ENCODE data around the gene PIGH. TPM values are rescaled to one million over a fixed set of nuclear protein-coding genes. Genes with fewer than 3 reads are reported as not detected.
A peak's percentile ranks its signal among the peaks of the same experiment; 100 is the strongest.

PIGH gene, protein sequence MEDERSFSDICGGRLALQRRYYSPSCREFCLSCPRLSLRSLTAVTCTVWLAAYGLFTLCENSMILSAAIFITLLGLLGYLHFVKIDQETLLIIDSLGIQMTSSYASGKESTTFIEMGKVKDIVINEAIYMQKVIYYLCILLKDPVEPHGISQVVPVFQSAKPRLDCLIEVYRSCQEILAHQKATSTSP
- polyA plus RNA-seq (2013, experiment 1 of 2): 9.3 TPM
- 9.9 TPM for polyA plus RNA-seq (2013, experiment 2 of 2)

DNA sequence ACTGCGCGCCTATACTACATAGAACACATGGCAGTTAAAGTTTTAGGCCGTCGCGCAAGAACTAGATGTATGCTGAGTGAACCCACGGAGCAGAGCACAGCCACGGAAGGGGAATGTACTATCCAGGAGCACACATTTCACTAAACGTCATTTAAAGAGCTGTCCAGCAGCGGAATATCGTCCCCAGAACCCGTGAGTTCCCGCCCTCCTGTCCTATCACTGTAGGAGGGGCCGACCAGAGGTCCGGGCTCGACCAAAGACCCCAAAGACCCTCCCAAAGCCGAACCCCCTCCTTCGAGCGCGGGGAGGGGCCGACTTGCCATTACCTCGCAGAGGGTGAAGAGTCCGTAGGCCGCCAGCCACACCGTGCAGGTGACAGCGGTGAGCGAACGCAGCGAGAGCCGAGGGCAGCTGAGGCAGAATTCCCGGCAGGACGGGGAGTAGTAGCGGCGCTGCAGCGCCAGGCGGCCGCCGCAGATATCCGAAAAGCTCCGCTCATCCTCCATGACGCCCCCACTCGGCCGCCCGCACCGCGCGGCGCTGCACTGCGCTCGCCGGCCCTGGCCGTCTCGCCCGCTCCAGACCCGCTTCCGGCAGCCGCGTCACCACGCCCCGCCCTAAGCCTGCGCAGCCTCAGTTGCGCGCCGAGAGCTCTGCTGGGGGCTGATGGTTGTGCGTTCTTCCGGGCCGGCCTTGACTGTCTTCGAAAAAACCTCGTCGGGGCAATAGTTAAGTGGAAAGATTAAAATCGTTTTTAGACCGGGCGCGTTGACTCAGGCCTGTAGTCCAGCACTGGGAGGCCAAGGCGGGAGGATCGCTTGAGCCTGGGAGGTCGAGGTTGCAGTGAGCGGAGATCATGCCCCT is at the start of gene PIGH:
TSS of gene PIGH (minus strand) at position 571 of the 864 bp plus-strand sequence. CDS start at position 506, 65 bp downstream.
- Histone ChIP-seq H2BK5ac (ENCODE audit: low read length) (no peak within 1 kb of the TSS), H2BK12ac (ENCODE audit: low read length) (no peak within 1 kb of the TSS), H3K18ac (ENCODE audit: low read length) (peak within 1 kb of the TSS; percentile 86), H3K4ac (ENCODE audit: low read length) (no peak within 1 kb of the TSS), H4K91ac (ENCODE audit: low read depth, low read length, poor library complexity) (no peak within 1 kb of the TSS), H3K4me1 (ENCODE audit: control insufficient read depth in 2 of 2, insufficient read depth in 1 of 2, low read depth in 1 of 2, low read length in 2 of 2) (no peaks in the 10 kb centered on the region), H3K27ac (replicated peaks; ENCODE audit: low read length) (no peak within 1 kb of the TSS), H3K79me1 (ENCODE audit: low read depth, low read length) (no peaks in the 10 kb centered on the region), H2AK5ac (ENCODE audit: low read depth, low read length) (no peak within 1 kb of the TSS), H3K14ac (ENCODE audit: low read length) (no peak within 1 kb of the TSS), H3K4me3 (ENCODE audit: low read length in 2 of 2) (peak within 1 kb of the TSS; percentile 77 to 95), H4K8ac (ENCODE audit: low read depth, low read length) (peak within 1 kb of the TSS; percentile 98), H3K27me3 (ENCODE audit: control insufficient read depth in 3 of 3, insufficient read depth in 3 of 3, low read depth in 1 of 3, low read length in 3 of 3) (no peaks in the 10 kb centered on the region), H2BK120ac (ENCODE audit: low read depth, low read length) (no peak within 1 kb of the TSS), H3K9ac (ENCODE audit: low read depth, low read length, poor library complexity) (peak within 1 kb of the TSS; percentile 57), H3K4me2 (ENCODE audit: insufficient read depth, low read length, poor library complexity, severe bottlenecking) (peak within 1 kb of the TSS; percentile 81), H2AFZ (ENCODE audit: low read length) (peak within 1 kb of the TSS; percentile 100), H3K9me3 (replicated peaks in 1 of 2; ENCODE audit: control insufficient read depth in 2 of 2, insufficient read depth in 1 of 2, low read depth in 1 of 2, low read length in 2 of 2) (no peaks in the 10 kb centered on the region), H3K36me3 (replicated peaks in 1 of 2; ENCODE audit: control insufficient read depth in 2 of 2, insufficient read depth in 2 of 2, low read length in 2 of 2) (no peaks in the 10 kb centered on the region), H3K23ac (ENCODE audit: low read depth, low read length, poor library complexity) (peak within 1 kb of the TSS; percentile 85), H2BK15ac (ENCODE audit: low read length) (peak within 1 kb of the TSS; percentile 34)
- peak; percentile 82 for DNase-seq (ENCODE audit: low spot score)
- WGBS, 2 donors (ENCODE audit: extremely low coverage in 2 of 2, insufficient read length in 2 of 2, insufficient replicate concordance in 1 of 2): no CpG with 5 or more reads among the region's 77 CpGs

DNA sequence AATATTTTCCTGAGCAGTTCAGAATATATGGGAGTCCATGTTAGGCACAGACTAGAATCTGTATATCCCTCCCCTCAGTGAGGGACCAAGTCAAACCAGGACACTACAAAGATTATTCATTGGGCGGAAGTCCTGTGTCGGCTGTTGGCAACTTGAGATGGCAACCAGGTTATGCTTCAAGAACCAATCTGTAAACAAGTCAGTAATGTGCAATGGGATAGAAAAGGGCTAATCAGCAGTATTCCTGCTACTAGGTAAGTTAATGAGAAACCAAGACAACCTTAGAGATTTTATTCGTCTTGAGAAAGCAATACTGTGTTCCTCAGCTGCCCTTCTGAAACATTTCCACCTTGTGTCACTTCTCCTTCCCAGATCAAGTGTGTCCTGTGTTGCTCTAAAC is 46.1 kb upstream of the PIGH start:
- Histone ChIP-seq H4K91ac (ENCODE audit: low read depth, low read length, poor library complexity) (no peak overlapping the region), H3K36me3 (replicated peaks in 1 of 2; ENCODE audit: control insufficient read depth in 2 of 2, insufficient read depth in 2 of 2, low read length in 2 of 2) (peaks cover 28 to 65% of the 10 kb centered on the region in 2 donors)
- WGBS, 2 donors (ENCODE audit: extremely low coverage in 2 of 2, insufficient read length in 2 of 2, insufficient replicate concordance in 1 of 2): no CpG with 5 or more reads among the region's 3 CpGs

DNA sequence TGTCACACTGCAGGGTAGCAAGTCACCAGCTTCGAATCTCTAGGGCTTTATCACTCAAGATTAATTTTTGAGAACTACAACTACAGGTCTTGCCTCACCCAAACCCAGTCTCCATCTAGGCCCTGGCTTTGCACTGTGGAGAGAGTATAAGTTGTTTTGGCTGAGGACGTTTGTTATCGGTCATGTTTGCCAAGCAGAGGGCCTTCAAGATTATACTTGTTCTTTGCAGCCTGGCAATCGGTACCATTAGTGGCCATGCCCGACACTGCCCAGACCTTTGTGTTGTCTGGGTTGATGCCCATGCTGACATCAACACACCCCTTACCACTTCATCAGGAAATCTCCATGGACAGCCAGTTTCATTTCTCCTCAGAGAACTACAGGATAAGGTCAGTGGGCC is 45.3 kb upstream of the PIGH start:
- Histone ChIP-seq H3K4me3 (ENCODE audit: low read length in 2 of 2) (no peak overlapping the region), H3K14ac (ENCODE audit: low read length) (no peak overlapping the region), H3K4ac (ENCODE audit: low read length) (no peak overlapping the region), H2BK5ac (ENCODE audit: low read length) (no peak overlapping the region), H2AFZ (ENCODE audit: low read length) (no peak overlapping the region), H2AK5ac (ENCODE audit: low read depth, low read length) (no peak overlapping the region), H3K4me1 (ENCODE audit: control insufficient read depth in 2 of 2, insufficient read depth in 1 of 2, low read depth in 1 of 2, low read length in 2 of 2) (no peaks in the 10 kb centered on the region), H3K36me3 (replicated peaks in 1 of 2; ENCODE audit: control insufficient read depth in 2 of 2, insufficient read depth in 2 of 2, low read length in 2 of 2) (peaks cover 24 to 58% of the 10 kb centered on the region in 2 donors), H3K27ac (replicated peaks; ENCODE audit: low read length) (no peak overlapping the region), H3K9ac (ENCODE audit: low read depth, low read length, poor library complexity) (no peak overlapping the region), H3K23ac (ENCODE audit: low read depth, low read length, poor library complexity) (no peak overlapping the region), H2BK120ac (ENCODE audit: low read depth, low read length) (no peak overlapping the region), H2BK15ac (ENCODE audit: low read length) (no peak overlapping the region), H3K27me3 (ENCODE audit: control insufficient read depth in 3 of 3, insufficient read depth in 3 of 3, low read depth in 1 of 3, low read length in 3 of 3) (no peaks in the 10 kb centered on the region), H3K4me2 (ENCODE audit: insufficient read depth, low read length, poor library complexity, severe bottlenecking) (no peak overlapping the region), H3K9me3 (replicated peaks in 1 of 2; ENCODE audit: control insufficient read depth in 2 of 2, insufficient read depth in 1 of 2, low read depth in 1 of 2, low read length in 2 of 2) (no peaks in the 10 kb centered on the region), H4K91ac (ENCODE audit: low read depth, low read length, poor library complexity) (no peak overlapping the region), H2BK12ac (ENCODE audit: low read length) (no peak overlapping the region), H3K79me1 (ENCODE audit: low read depth, low read length) (no peaks in the 10 kb centered on the region), H3K18ac (ENCODE audit: low read length) (no peak overlapping the region), H4K8ac (ENCODE audit: low read depth, low read length) (no peak overlapping the region)
- no peak for DNase-seq (ENCODE audit: low spot score)
- no CpG with 5 or more reads among the region's 5 CpGs for WGBS, 2 donors (ENCODE audit: extremely low coverage in 2 of 2, insufficient read length in 2 of 2, insufficient replicate concordance in 1 of 2)

More for the DNA sequence above, 46.1 kb upstream of the PIGH start:
- Histone ChIP-seq H3K27ac (replicated peaks; ENCODE audit: low read length) (no peak overlapping the region), H2AFZ (ENCODE audit: low read length) (no peak overlapping the region), H3K14ac (ENCODE audit: low read length) (no peak overlapping the region), H3K18ac (ENCODE audit: low read length) (no peak overlapping the region), H3K9me3 (replicated peaks in 1 of 2; ENCODE audit: control insufficient read depth in 2 of 2, insufficient read depth in 1 of 2, low read depth in 1 of 2, low read length in 2 of 2) (no peaks in the 10 kb centered on the region), H2BK12ac (ENCODE audit: low read length) (no peak overlapping the region), H3K27me3 (ENCODE audit: control insufficient read depth in 3 of 3, insufficient read depth in 3 of 3, low read depth in 1 of 3, low read length in 3 of 3) (no peaks in the 10 kb centered on the region), H2BK120ac (ENCODE audit: low read depth, low read length) (no peak overlapping the region), H2BK5ac (ENCODE audit: low read length) (no peak overlapping the region), H3K9ac (ENCODE audit: low read depth, low read length, poor library complexity) (no peak overlapping the region), H3K79me1 (ENCODE audit: low read depth, low read length) (no peaks in the 10 kb centered on the region), H3K4me3 (ENCODE audit: low read length in 2 of 2) (no peak overlapping the region), H3K4ac (ENCODE audit: low read length) (no peak overlapping the region), H3K4me1 (ENCODE audit: control insufficient read depth in 2 of 2, insufficient read depth in 1 of 2, low read depth in 1 of 2, low read length in 2 of 2) (no peaks in the 10 kb centered on the region), H3K4me2 (ENCODE audit: insufficient read depth, low read length, poor library complexity, severe bottlenecking) (no peak overlapping the region), H4K8ac (ENCODE audit: low read depth, low read length) (no peak overlapping the region), H3K23ac (ENCODE audit: low read depth, low read length, poor library complexity) (no peak overlapping the region), H2AK5ac (ENCODE audit: low read depth, low read length) (no peak overlapping the region), H2BK15ac (ENCODE audit: low read length) (no peak overlapping the region)
- DNase-seq (ENCODE audit: low spot score): no peak

DNA sequence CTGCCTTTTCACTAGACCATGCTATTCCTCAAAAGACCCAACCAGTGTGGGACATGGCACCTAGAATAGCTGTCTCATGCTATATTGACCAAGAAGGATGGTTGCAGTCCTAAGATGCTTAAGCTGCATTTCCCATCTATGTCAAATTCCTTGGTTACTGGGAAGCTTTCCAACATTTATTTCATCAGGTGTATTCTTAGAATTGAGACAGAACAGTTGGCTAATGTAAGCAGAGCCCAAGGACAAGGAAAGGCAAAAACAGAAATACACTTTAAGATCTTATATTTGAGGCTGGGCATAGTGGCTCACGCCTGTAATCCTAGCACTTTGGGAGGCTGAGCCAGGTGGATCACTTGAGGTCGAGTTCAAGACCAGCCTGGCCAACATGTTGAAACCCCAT is 44.4 kb upstream of the PIGH start:
- no CpG with 5 or more reads among the region's 2 CpGs for WGBS, 2 donors (ENCODE audit: extremely low coverage in 2 of 2, insufficient read length in 2 of 2, insufficient replicate concordance in 1 of 2)
- no peak overlapping the region for H3K4me3 ChIP-seq (ENCODE audit: low read length in 2 of 2)
- no peak overlapping the region for H2BK120ac ChIP-seq (ENCODE audit: low read depth, low read length)
- H3K4me1 ChIP-seq (ENCODE audit: control insufficient read depth in 2 of 2, insufficient read depth in 1 of 2, low read depth in 1 of 2, low read length in 2 of 2): no peaks in the 10 kb centered on the region
- no peak overlapping the region for H3K4me2 ChIP-seq (ENCODE audit: insufficient read depth, low read length, poor library complexity, severe bottlenecking)
- no peak overlapping the region for H2BK15ac ChIP-seq (ENCODE audit: low read length)
- no peak overlapping the region for H3K23ac ChIP-seq (ENCODE audit: low read depth, low read length, poor library complexity)
- H2AFZ ChIP-seq (ENCODE audit: low read length): no peak overlapping the region
- no peak overlapping the region for H3K27ac ChIP-seq (replicated peaks; ENCODE audit: low read length)
- H4K8ac ChIP-seq (ENCODE audit: low read depth, low read length): no peak overlapping the region
- no peak overlapping the region for H3K4ac ChIP-seq (ENCODE audit: low read length)
- no peak for DNase-seq (ENCODE audit: low spot score)
- no peaks in the 10 kb centered on the region for H3K79me1 ChIP-seq (ENCODE audit: low read depth, low read length)
- no peak overlapping the region for H4K91ac ChIP-seq (ENCODE audit: low read depth, low read length, poor library complexity)
- H2BK12ac ChIP-seq (ENCODE audit: low read length): no peak overlapping the region
- peaks cover 17 to 48% of the 10 kb centered on the region in 2 donors for H3K36me3 ChIP-seq (replicated peaks in 1 of 2; ENCODE audit: control insufficient read depth in 2 of 2, insufficient read depth in 2 of 2, low read length in 2 of 2)
- H3K18ac ChIP-seq (ENCODE audit: low read length): no peak overlapping the region
- H3K9me3 ChIP-seq (replicated peaks in 1 of 2; ENCODE audit: control insufficient read depth in 2 of 2, insufficient read depth in 1 of 2, low read depth in 1 of 2, low read length in 2 of 2): no peaks in the 10 kb centered on the region
- no peak overlapping the region for H3K14ac ChIP-seq (ENCODE audit: low read length)
- no peak overlapping the region for H2BK5ac ChIP-seq (ENCODE audit: low read length)
- no peak overlapping the region for H3K9ac ChIP-seq (ENCODE audit: low read depth, low read length, poor library complexity)
- no peak overlapping the region for H2AK5ac ChIP-seq (ENCODE audit: low read depth, low read length)
- no peaks in the 10 kb centered on the region for H3K27me3 ChIP-seq (ENCODE audit: control insufficient read depth in 3 of 3, insufficient read depth in 3 of 3, low read depth in 1 of 3, low read length in 3 of 3)
